SK-N-SH (cell line): ENCODE data around the gene WBP1L. TPM values are rescaled to one million over a fixed set of nuclear protein-coding genes. Genes with fewer than 3 reads are reported as not detected.

ENCODE experiments used
- CTCF ChIA-PET: fragments of 300-600, 350-600 bp; formaldehyde crosslinking; extraction: SDS; loops from one replicate; lab custom pipeline; 2021; lab: Yijun Ruan, JAX
- POLR2A ChIA-PET: fragments of 350-600 bp; sonication (Branson Sonifier 250); formaldehyde crosslinking; extraction: SDS; loops from one replicate; lab custom pipeline; 2020; ENCODE audit warnings: antibody characterized with exemption, inconsistent platforms; lab: Yijun Ruan, JAX
- DNase-seq: peaks from one replicate; pipeline ENCODE4 v3.0.0; 2012
- H2AFZ ChIP-seq: fragments of 200-600 bp; sonication (generic); 2 replicates; pipeline ENCODE4 v1.8.1; 2016; ENCODE audit warnings: antibody characterized with exemption, mild to moderate bottlenecking, low read depth
- H3F3A ChIP-seq: fragments of 200-600 bp; sonication (generic); replicated peaks from 2 replicates; pipeline ENCODE3; 2016; ENCODE audit warnings: antibody characterized with exemption, mild to moderate bottlenecking; ENCODE audit not compliant: insufficient read depth
- H3K27ac ChIP-seq, 2 experiments: fragments of 200-500 bp in 1 of 2; fragments of 200-600 bp in 1 of 2; sonication (Bioruptor generic) in 1 of 2; sonication (generic), shearing (Covaris generic) in 1 of 2; 2 replicates each; pipeline versions ENCODE4 v1.5.1 to v1.6.1; 2014 to 2016; ENCODE audit warnings: low read depth in 2 of 2, inconsistent platforms in 1 of 2, low read length in 1 of 2, mild to moderate bottlenecking in 1 of 2, mixed read lengths in 1 of 2
- H3K27me3 ChIP-seq: fragments of 200-600 bp; sonication (generic), shearing (Covaris generic); 2 replicates; pipeline ENCODE4 v1.6.1; 2016; ENCODE audit warnings: mixed run types; ENCODE audit not compliant: insufficient read depth
- H3K36me3 ChIP-seq, 2 experiments: fragments of 200-500 bp in 1 of 2; fragments of 200-600 bp in 1 of 2; sonication (Bioruptor generic) in 1 of 2; sonication (generic) in 1 of 2; replicated peaks in 1 of 2; 2 replicates each; pipeline versions ENCODE3 to v1.5.1; 2014 to 2016; ENCODE audit warnings: low read length in 1 of 2, mild to moderate bottlenecking in 1 of 2; ENCODE audit not compliant: insufficient read depth in 2 of 2, control insufficient read depth in 1 of 2
- H3K4me1 ChIP-seq, 2 experiments: fragments of 200-500 bp in 1 of 2; fragments of 200-600 bp in 1 of 2; sonication (Bioruptor generic) in 1 of 2; sonication (generic), shearing (Covaris generic) in 1 of 2; 2 replicates each; pipeline versions ENCODE4 v1.5.1 to v1.6.1; 2014 to 2016; ENCODE audit warnings: low read depth in 1 of 2, low read length in 1 of 2, mixed run types in 1 of 2; ENCODE audit not compliant: insufficient read depth in 2 of 2, control insufficient read depth in 1 of 2
- H3K4me2 ChIP-seq: fragments of 200-600 bp; sonication (generic), shearing (Covaris generic); 2 replicates; pipeline ENCODE4 v1.6.1; 2017; ENCODE audit warnings: mixed run types
- H3K4me3 ChIP-seq, 2 experiments: fragments of 200-500 bp in 1 of 2; fragments of 200-600 bp in 1 of 2; sonication (Bioruptor generic) in 1 of 2; sonication (generic), shearing (Covaris generic) in 1 of 2; 2 replicates each; pipeline versions ENCODE4 v1.5.1 to v1.8.1; 2014 to 2016; ENCODE audit warnings: low read depth in 2 of 2, inconsistent platforms in 1 of 2, low read length in 1 of 2, mild to moderate bottlenecking in 1 of 2, mixed read lengths in 1 of 2, moderate library complexity in 1 of 2
- H3K79me2 ChIP-seq: fragments of 200-600 bp; sonication (generic); 2 replicates; pipeline ENCODE4 v1.8.1; 2017; ENCODE audit warnings: mild to moderate bottlenecking; ENCODE audit not compliant: insufficient read depth
- H3K9ac ChIP-seq: fragments of 200-600 bp; sonication (generic); 2 replicates; pipeline ENCODE4 v1.6.1; 2017; ENCODE audit warnings: mixed run types
- H3K9me2 ChIP-seq: fragments of 200-600 bp; sonication (generic); 2 replicates; pipeline ENCODE4 v1.6.1; 2017; ENCODE audit warnings: mixed run types
- H3K9me3 ChIP-seq: fragments of 200-600 bp; sonication (generic); 2 replicates; pipeline ENCODE4 v1.6.1; 2017; ENCODE audit warnings: mixed run types, mild to moderate bottlenecking, moderate library complexity
- H4K20me1 ChIP-seq: fragments of 200-600 bp; sonication (generic); 2 replicates; pipeline ENCODE4 v1.6.1; 2017; ENCODE audit warnings: mild to moderate bottlenecking, mixed run types; ENCODE audit not compliant: insufficient read depth
- CHD2 ChIP-seq: fragments of 150-350 bp; IDR thresholded peaks from 2 replicates; pipeline ENCODE4 v1.6.1; 2018; ENCODE audit warnings: low read length; ENCODE audit not compliant: partially characterized antibody
- ELF1 ChIP-seq: IDR thresholded peaks from 2 replicates; pipeline ENCODE4 v1.4.0; 2012
- EP300 ChIP-seq, 2 experiments: IDR thresholded peaks; 2 replicates each; pipeline versions ENCODE4 v1.4.0 to v1.6.1; 2012; ENCODE audit warnings: borderline replicate concordance in 1 of 2, low read depth in 1 of 2, low read length in 1 of 2
- EZH2phosphoT487 ChIP-seq: fragments of 200-600 bp; sonication (generic); IDR thresholded peaks from 2 replicates; pipeline ENCODE4 v1.6.1; 2017; ENCODE audit warnings: low read depth, mixed run types, mild to moderate bottlenecking, antibody characterized with exemption, moderate library complexity, borderline replicate concordance
- FOSL2 ChIP-seq: IDR thresholded peaks from 2 replicates; pipeline ENCODE4 v1.4.0; 2012; ENCODE audit warnings: low read depth, mild to moderate bottlenecking, moderate library complexity, borderline replicate concordance
- FOXJ3 ChIP-seq: sonication (generic); formaldehyde crosslinking; IDR thresholded peaks from 2 replicates; pipeline ENCODE4 v1.5.1; 2020; ENCODE audit warnings: mild to moderate bottlenecking, missing genetic modification reagents
- JUND ChIP-seq: IDR thresholded peaks from 2 replicates; pipeline ENCODE4 v1.4.0; 2012
- MEF2A ChIP-seq: IDR thresholded peaks from 2 replicates; pipeline ENCODE4 v1.4.0; 2012; ENCODE audit warnings: low read depth, borderline replicate concordance
- MXI1 ChIP-seq: IDR thresholded peaks from 2 replicates; pipeline ENCODE4 v1.6.1; 2012; ENCODE audit warnings: mild to moderate bottlenecking, low read depth, low read length, improper control_type of control experiment
- RAD21 ChIP-seq: IDR thresholded peaks from 2 replicates; pipeline ENCODE4 v1.6.1; 2012; ENCODE audit warnings: mild to moderate bottlenecking, low read length
- RFX5 ChIP-seq: IDR thresholded peaks from 2 replicates; pipeline ENCODE4 v1.6.1; 2012; ENCODE audit warnings: mild to moderate bottlenecking, improper control_type of control experiment, low read length
- SMC3 ChIP-seq: IDR thresholded peaks from 2 replicates; pipeline ENCODE4 v1.6.1; 2012; ENCODE audit warnings: low read depth, low read length, improper control_type of control experiment
- TAF1 ChIP-seq: IDR thresholded peaks from 2 replicates; pipeline ENCODE4 v1.6.1; 2012; ENCODE audit warnings: low read depth, mild to moderate bottlenecking, low read length, moderate library complexity, borderline replicate concordance
- TCF12 ChIP-seq: IDR thresholded peaks from 2 replicates; pipeline ENCODE4 v1.4.0; 2012
- WGBS: methylation state at CpG from one replicate; pipeline ENCODE4 v1.1.6; 2017; ENCODE audit warnings: low lambda C conversion rate; 5-methylcytosine and 5-hydroxymethylcytosine counted together
- polyA plus RNA-seq, 3 experiments: library from polyadenylated mRNA; depleted of rRNA; stranded (reverse); fragments of >200 nt; gene quantifications; 2 replicates each; pipeline ENCODE4 v1.2.3, GENCODE V29; 2012
- TF ChIP-seq, protein P1 (sequence below): fragments of 200-600 bp; sonication (generic); IDR thresholded peaks from 2 replicates; pipeline ENCODE4 v1.6.1; 2017; ENCODE audit warnings: antibody characterized with exemption, mild to moderate bottlenecking, moderate library complexity
- TF ChIP-seq, protein P2 (sequence below): IDR thresholded peaks from 2 replicates; pipeline ENCODE4 v1.4.0; 2012; ENCODE audit warnings: low read depth, borderline replicate concordance
- TF ChIP-seq, protein P3 (sequence below): fragments of 150-350 bp; IDR thresholded peaks from 2 replicates; pipeline ENCODE4 v1.6.1; 2017; ENCODE audit warnings: antibody characterized with exemption, low read length, low read depth, borderline replicate concordance
- TF ChIP-seq, protein P4 (sequence below): IDR thresholded peaks from 2 replicates; pipeline ENCODE4; 2012

The WBP1L gene
- polyA plus RNA-seq, 1 of the 3 experiments (the other 2 are of a cell fraction): 22.8 TPM

DNA sequence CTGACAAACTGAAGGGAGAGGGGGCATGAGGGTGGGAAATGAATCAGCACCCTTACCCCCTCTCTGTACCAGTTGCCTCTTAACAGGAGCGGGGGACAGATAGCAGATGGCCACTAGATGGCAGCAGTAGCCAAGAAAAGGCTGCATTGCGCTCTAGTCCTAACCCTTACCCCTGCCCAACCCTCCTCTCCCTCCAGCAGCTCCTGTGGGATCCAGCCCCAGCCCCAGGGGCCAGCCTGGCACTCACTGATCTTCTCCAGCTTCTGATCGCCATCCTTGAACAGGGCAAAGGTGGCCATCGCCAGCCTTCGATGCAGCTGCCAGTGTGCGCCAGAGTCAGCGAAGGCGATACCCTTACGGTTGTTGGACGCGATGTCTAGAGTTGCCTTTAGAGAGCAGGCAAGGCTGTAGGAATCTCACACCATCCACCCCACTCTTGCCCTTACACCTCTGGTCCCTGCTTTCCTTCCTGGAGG lies 91.3 kb downstream of the WBP1L start:
- H2AFZ ChIP-seq: no peak overlapping the region
- no peaks in the 10 kb centered on the region for H3K79me2 ChIP-seq
- TF ChIP-seq SMC3 (peak; percentile 92), RFX5 (no peak), RAD21 (peak; percentile 94), FOSL2 (no peak)
- TF ChIP-seq, protein P1, sequence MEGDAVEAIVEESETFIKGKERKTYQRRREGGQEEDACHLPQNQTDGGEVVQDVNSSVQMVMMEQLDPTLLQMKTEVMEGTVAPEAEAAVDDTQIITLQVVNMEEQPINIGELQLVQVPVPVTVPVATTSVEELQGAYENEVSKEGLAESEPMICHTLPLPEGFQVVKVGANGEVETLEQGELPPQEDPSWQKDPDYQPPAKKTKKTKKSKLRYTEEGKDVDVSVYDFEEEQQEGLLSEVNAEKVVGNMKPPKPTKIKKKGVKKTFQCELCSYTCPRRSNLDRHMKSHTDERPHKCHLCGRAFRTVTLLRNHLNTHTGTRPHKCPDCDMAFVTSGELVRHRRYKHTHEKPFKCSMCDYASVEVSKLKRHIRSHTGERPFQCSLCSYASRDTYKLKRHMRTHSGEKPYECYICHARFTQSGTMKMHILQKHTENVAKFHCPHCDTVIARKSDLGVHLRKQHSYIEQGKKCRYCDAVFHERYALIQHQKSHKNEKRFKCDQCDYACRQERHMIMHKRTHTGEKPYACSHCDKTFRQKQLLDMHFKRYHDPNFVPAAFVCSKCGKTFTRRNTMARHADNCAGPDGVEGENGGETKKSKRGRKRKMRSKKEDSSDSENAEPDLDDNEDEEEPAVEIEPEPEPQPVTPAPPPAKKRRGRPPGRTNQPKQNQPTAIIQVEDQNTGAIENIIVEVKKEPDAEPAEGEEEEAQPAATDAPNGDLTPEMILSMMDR: peak; percentile 88
- H3K4me1 ChIP-seq: no peaks in the 10 kb centered on the region; a peak in 1 of 4 replicates
- H3K27me3 ChIP-seq: no peaks in the 10 kb centered on the region
- no peaks in the 10 kb centered on the region for H4K20me1 ChIP-seq
- DNase-seq: peak; percentile 86
- H3K9me3 ChIP-seq: no peaks in the 10 kb centered on the region
- no peaks in the 10 kb centered on the region for H3K9me2 ChIP-seq
- H3K9ac ChIP-seq: no peak overlapping the region
- H3F3A ChIP-seq: no peaks in the 10 kb centered on the region
- POLR2A ChIA-PET: no interaction called here
- no peak overlapping the region for H3K27ac ChIP-seq
- H3K4me2 ChIP-seq: no peak overlapping the region
- CTCF ChIA-PET: interaction anchor here (0.5 to 5.4 kb wide), 34 partner anchors 9 to 729 kb away, joined by 3 to 71 read pairs (median 4); partner anchors contain the start of genes AS3MT, BORCS7, CNNM2 and WBP1L
- no peaks in the 10 kb centered on the region for H3K36me3 ChIP-seq
- 72% methylated on average over 11 of the region's 11 CpGs for WGBS
- H3K4me3 ChIP-seq: no peak overlapping the region; a peak in 1 of 4 replicates

DNA sequence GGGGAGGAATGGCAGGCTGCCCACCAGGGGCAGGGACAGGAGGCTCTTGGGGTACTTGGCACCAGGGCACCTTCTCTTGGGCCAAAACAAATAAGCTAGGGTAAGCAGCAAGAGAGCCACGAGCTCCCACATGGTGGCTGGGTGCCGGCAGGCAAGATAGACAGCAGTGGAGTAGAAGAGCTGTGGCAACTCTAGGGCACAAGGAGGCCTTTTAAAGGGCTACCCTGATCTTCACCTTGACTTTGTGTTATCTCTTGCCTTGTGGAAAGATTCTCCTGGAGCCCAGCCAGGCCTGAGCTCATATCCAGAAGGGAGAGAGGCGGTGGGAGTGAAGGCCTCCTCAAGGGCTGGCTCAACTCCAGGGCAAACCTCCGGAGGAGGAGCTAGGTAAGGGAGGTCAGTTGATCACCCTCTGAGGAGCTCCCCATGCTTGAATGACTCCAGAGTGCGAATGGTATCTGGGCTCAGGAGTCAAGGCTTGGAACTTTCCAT lies 93.5 kb downstream of the WBP1L start, which contains the start of gene CYP17A1:
CYP17A1 (minus strand) TSS at position 184 of the 492 bp plus-strand sequence; CDS start at position 132, 52 bp downstream.
- 51% methylated on average over 2 of the region's 5 CpGs for WGBS
- CTCF ChIA-PET: interaction anchor here (1.2 to 5.4 kb wide), 6 partner anchors 64 to 648 kb away, joined by 4 to 71 read pairs (median 5); no protein-coding TSS in a partner anchor
- Histone ChIP-seq H3K27ac (no peak within 1 kb of the TSS), H3K9ac (no peak within 1 kb of the TSS), H3K4me3 (no peak within 1 kb of the TSS), H3K79me2 (no peaks in the 10 kb centered on the region), H3K9me3 (no peaks in the 10 kb centered on the region), H3K36me3 (no peaks in the 10 kb centered on the region), H3K27me3 (no peaks in the 10 kb centered on the region), H3K4me2 (no peak within 1 kb of the TSS), H4K20me1 (no peaks in the 10 kb centered on the region), H3K4me1 (no peaks in the 10 kb centered on the region; a peak in 1 of 4 replicates), H2AFZ (no peak within 1 kb of the TSS), H3K9me2 (no peaks in the 10 kb centered on the region), H3F3A (no peaks in the 10 kb centered on the region)
- TF ChIP-seq, protein P2, sequence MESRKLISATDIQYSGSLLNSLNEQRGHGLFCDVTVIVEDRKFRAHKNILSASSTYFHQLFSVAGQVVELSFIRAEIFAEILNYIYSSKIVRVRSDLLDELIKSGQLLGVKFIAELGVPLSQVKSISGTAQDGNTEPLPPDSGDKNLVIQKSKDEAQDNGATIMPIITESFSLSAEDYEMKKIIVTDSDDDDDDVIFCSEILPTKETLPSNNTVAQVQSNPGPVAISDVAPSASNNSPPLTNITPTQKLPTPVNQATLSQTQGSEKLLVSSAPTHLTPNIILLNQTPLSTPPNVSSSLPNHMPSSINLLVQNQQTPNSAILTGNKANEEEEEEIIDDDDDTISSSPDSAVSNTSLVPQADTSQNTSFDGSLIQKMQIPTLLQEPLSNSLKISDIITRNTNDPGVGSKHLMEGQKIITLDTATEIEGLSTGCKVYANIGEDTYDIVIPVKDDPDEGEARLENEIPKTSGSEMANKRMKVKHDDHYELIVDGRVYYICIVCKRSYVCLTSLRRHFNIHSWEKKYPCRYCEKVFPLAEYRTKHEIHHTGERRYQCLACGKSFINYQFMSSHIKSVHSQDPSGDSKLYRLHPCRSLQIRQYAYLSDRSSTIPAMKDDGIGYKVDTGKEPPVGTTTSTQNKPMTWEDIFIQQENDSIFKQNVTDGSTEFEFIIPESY: no peak
- no peak for TF ChIP-seq CHD2
- no peak for TF ChIP-seq EP300 (IDR thresholded peaks at IDR 0.05; ENCODE audit: borderline replicate concordance in 1 of 2, low read depth in 1 of 2, low read length in 1 of 2)
- no peak for TF ChIP-seq TAF1
- no peak for TF ChIP-seq MEF2A
- TF ChIP-seq ELF1: no peak
- TF ChIP-seq, protein P3, sequence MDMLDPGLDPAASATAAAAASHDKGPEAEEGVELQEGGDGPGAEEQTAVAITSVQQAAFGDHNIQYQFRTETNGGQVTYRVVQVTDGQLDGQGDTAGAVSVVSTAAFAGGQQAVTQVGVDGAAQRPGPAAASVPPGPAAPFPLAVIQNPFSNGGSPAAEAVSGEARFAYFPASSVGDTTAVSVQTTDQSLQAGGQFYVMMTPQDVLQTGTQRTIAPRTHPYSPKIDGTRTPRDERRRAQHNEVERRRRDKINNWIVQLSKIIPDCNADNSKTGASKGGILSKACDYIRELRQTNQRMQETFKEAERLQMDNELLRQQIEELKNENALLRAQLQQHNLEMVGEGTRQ: no peak
- TF ChIP-seq, protein P4, sequence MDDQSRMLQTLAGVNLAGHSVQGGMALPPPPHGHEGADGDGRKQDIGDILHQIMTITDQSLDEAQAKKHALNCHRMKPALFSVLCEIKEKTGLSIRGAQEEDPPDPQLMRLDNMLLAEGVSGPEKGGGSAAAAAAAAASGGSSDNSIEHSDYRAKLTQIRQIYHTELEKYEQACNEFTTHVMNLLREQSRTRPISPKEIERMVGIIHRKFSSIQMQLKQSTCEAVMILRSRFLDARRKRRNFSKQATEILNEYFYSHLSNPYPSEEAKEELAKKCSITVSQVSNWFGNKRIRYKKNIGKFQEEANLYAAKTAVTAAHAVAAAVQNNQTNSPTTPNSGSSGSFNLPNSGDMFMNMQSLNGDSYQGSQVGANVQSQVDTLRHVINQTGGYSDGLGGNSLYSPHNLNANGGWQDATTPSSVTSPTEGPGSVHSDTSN: no peak
- no peak for TF ChIP-seq EZH2phosphoT487
- no peak for TF ChIP-seq SMC3
- TF ChIP-seq JUND: no peak
- TF ChIP-seq MXI1: no peak
- no peak for TF ChIP-seq TCF12
- TF ChIP-seq FOXJ3: no peak
- POLR2A ChIA-PET: interaction anchor here (0.6 kb wide), 1 partner anchor 89 kb away, joined by 3 read pairs; no protein-coding TSS in a partner anchor
- DNase-seq: no peak
